ENCODE results near the gene DLGAP4. TPM values are rescaled to one million over a fixed set of nuclear protein-coding genes. Genes with fewer than 3 reads are reported as not detected.

The DLGAP4 gene
- total and polyA plus RNA-seq, 10 donors, result 12.0 to 60.9 (median 45.9) TPM

DNA sequence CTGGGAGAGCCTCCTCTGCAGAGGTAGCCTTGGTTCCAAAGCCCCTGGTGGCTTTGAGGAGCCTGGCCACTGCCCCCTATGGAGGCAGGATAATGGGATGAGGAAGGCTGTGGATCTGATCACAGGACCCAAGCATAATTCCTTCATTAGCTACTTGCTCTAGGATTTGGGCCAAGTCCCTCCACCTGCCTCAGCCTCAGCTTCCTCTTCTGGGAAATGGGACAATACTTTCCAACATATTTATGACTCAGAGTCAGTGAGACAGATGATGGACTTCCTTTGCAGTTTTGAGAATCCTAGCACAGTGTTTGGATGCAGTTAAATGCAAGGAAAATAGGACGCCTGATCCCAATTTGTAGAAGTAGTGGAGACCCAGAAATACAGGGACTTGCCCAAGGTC, 171.3 kb downstream of the DLGAP4 start:
- TF ChIP-seq, protein P1, sequence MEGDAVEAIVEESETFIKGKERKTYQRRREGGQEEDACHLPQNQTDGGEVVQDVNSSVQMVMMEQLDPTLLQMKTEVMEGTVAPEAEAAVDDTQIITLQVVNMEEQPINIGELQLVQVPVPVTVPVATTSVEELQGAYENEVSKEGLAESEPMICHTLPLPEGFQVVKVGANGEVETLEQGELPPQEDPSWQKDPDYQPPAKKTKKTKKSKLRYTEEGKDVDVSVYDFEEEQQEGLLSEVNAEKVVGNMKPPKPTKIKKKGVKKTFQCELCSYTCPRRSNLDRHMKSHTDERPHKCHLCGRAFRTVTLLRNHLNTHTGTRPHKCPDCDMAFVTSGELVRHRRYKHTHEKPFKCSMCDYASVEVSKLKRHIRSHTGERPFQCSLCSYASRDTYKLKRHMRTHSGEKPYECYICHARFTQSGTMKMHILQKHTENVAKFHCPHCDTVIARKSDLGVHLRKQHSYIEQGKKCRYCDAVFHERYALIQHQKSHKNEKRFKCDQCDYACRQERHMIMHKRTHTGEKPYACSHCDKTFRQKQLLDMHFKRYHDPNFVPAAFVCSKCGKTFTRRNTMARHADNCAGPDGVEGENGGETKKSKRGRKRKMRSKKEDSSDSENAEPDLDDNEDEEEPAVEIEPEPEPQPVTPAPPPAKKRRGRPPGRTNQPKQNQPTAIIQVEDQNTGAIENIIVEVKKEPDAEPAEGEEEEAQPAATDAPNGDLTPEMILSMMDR (IDR thresholded peaks at IDR 0.05 in 8 of 11, conservative IDR thresholded peaks at IDR 0.05 in 3 of 11), result no peak
- no peak for TF ChIP-seq POLR2A (IDR thresholded peaks at IDR 0.05)
- TF ChIP-seq POLR2AphosphoS5 (IDR thresholded peaks at IDR 0.05), result no peak
- 91 to 100% (median 96%) methylated on average over 1 of the region's 1 CpG for WGBS, 5 donors
- H3K9me3 ChIP-seq, result no peaks in the 10 kb centered on the region
- no peak for DNase-seq
- no peak overlapping the region for H3K27ac ChIP-seq
- peaks cover 9 to 68% (median 33%) of the 10 kb centered on the region in 6 donors for H3K4me1 ChIP-seq
- H3K27me3 ChIP-seq (replicated peaks in 1 of 7), result no peaks in the 10 kb centered on the region
- intact Hi-C loops (cut with DNase I; ENCODE audit: low total_unique reads), result no loop called here
- no peak overlapping the region for H3K4me3 ChIP-seq
- peaks cover 0 to 37% (median 0%) of the 10 kb centered on the region in 6 donors for H3K36me3 ChIP-seq

DNA sequence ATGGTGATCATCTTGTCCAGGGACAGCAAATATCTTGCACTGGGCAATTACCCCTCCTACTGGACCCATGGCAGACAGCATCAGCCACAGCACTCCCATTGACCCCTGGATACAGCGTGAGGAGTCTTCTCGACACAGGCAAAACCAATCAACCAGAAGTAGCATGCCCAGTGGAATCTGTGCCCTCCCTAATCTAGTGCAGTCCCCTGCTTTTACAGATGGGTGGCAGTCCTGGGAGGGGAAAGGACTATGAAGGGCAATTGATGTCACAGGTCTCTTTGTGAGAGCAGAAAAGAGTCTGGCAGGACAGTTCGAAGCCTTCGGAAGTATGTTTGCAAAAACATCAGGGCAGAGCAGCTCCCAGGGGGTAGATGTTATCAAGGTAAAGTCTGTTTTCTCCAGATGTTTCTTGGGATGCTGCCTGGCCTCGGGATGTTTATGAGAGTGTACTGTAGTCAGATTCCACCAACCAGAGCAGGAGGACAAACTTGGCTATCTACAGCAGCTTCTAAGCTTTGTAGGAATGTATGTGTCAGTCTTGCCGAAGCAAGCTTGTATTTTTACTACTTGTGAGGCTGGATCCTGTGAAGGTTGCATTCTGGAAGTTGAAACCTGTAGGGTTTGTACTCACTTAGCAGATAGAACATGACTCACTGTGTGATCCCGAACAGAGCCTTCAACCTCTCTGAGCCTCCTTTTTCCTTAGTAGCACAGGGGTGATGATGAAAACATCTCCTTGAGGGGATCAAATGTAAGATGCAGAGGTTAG, 172.2 kb downstream of the DLGAP4 start:
- Histone ChIP-seq H3K27me3 (replicated peaks in 1 of 7) (no peaks in the 10 kb centered on the region), H3K27ac (no peak overlapping the region), H3K9me3 (no peaks in the 10 kb centered on the region), H3K4me3 (no peak overlapping the region), H3K36me3 (peaks cover 0 to 37% (median 0%) of the 10 kb centered on the region in 6 donors), H3K4me1 (peaks cover under 1 to 68% (median 31%) of the 10 kb centered on the region in 6 donors)
- TF ChIP-seq POLR2A (IDR thresholded peaks at IDR 0.05) (no peak), POLR2AphosphoS5 (IDR thresholded peaks at IDR 0.05) (no peak)
- TF ChIP-seq, protein P1 (IDR thresholded peaks at IDR 0.05 in 8 of 11, conservative IDR thresholded peaks at IDR 0.05 in 3 of 11), result no peak
- WGBS, 5 donors, result 77 to 81% (median 77%) methylated on average over 7 of the region's 7 CpGs
- intact Hi-C loops (cut with DNase I; ENCODE audit: low total_unique reads), result no loop called here
- DNase-seq, result no peak

DNA sequence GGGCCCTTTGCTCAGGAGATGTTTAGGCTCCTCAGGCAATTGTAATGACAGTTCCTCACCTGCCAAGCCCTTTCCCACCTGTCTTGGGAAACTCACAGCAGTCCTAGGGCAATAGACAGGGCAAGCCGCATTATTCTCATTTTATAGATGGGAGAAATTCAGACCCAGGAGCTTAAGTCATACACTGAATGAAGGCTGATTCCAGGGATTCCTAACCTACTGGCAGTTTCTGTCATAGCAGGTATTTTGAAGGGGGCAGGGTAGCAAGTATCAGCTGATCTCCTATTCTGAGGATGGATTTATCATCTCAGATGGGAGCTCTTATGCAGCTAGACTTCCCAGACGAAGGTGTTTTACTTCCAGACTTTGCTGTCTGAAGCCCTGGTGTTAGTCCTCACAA, 173.8 kb downstream of the DLGAP4 start:
- no peak overlapping the region for H3K27ac ChIP-seq
- H3K4me1 ChIP-seq, result peaks cover 9 to 68% (median 35%) of the 10 kb centered on the region in 6 donors
- H3K4me3 ChIP-seq, result no peak overlapping the region
- peaks cover 0 to 37% (median 0%) of the 10 kb centered on the region in 6 donors for H3K36me3 ChIP-seq
- intact Hi-C loops (cut with DNase I; ENCODE audit: low total_unique reads), result no loop called here
- DNase-seq, result no peak
- H3K9me3 ChIP-seq, result no peaks in the 10 kb centered on the region
- no peaks in the 10 kb centered on the region for H3K27me3 ChIP-seq (replicated peaks in 1 of 7)
- WGBS, 5 donors, result 88 to 100% (median 94%) methylated on average over 2 of the region's 2 CpGs
- TF ChIP-seq POLR2AphosphoS5 (IDR thresholded peaks at IDR 0.05), result no peak
- TF ChIP-seq POLR2A (IDR thresholded peaks at IDR 0.05), result no peak
- TF ChIP-seq, protein P1 (IDR thresholded peaks at IDR 0.05 in 8 of 11, conservative IDR thresholded peaks at IDR 0.05 in 3 of 11), result no peak

DNA sequence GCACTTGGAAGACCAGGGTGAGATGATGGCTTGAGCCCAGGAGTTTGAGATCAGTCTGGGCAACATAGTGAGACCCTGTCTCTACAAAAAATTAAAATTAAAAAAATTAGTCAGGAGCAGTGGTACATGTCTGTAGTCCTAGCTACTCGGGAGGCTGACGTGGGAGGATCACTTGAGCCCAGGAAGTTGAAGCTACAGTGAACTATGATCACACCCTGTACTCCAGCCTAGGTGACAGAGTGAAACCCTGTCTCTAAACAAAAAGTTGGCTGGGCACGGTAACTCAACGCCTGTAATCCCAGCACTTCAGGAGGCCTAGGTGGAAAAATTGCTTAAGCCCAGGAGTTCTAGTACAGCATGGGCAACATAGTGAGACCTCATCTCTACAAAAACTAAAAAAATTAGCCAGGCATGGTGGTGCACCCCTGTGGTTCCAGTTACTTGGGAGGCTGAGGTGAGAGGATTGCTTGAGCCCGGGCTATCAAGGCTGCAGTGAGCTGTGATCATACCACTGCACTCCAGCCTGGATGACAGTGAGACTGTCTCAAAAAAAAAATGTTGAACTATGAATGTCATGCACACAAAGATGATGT, 174.4 kb downstream of the DLGAP4 start:
- H3K27ac ChIP-seq, result no peak overlapping the region
- DNase-seq, result no peak
- TF ChIP-seq POLR2AphosphoS5 (IDR thresholded peaks at IDR 0.05), result no peak
- TF ChIP-seq, protein P1 (IDR thresholded peaks at IDR 0.05 in 8 of 11, conservative IDR thresholded peaks at IDR 0.05 in 3 of 11), result no peak
- TF ChIP-seq POLR2A (IDR thresholded peaks at IDR 0.05), result no peak
- intact Hi-C loops (cut with DNase I; ENCODE audit: low total_unique reads), result no loop called here
- H3K4me3 ChIP-seq, result no peak overlapping the region
- WGBS, 5 donors, result 72 to 85% (median 83%) methylated on average over 5 of the region's 5 CpGs
- H3K4me1 ChIP-seq, result peaks cover 9 to 71% (median 37%) of the 10 kb centered on the region in 6 donors
- no peaks in the 10 kb centered on the region for H3K9me3 ChIP-seq
- peaks cover 0 to 32% (median 0%) of the 10 kb centered on the region in 6 donors for H3K36me3 ChIP-seq
- H3K27me3 ChIP-seq (replicated peaks in 1 of 7), result no peaks in the 10 kb centered on the region
